Measurements from ENCODE around the gene FKBP15.

Gene FKBP15

GRCh38 chr9:113205861-113206260 lies 15.2 kb downstream of the FKBP15 start (continued):
- no peak for TF ChIP-seq KLF8 (tag by site-specific recombination; IDR thresholded peaks at IDR 0.05)
- TF ChIP-seq ZNF354C (tag by site-specific recombination; IDR thresholded peaks at IDR 0.05; ENCODE audit: borderline replicate concordance, low read depth), result no peak
- TF ChIP-seq GFI1B (tag by site-specific recombination; IDR thresholded peaks at IDR 0.05), result no peak
- no peak for TF ChIP-seq ZNF2 (tag by site-specific recombination; IDR thresholded peaks at IDR 0.05)

DNA sequence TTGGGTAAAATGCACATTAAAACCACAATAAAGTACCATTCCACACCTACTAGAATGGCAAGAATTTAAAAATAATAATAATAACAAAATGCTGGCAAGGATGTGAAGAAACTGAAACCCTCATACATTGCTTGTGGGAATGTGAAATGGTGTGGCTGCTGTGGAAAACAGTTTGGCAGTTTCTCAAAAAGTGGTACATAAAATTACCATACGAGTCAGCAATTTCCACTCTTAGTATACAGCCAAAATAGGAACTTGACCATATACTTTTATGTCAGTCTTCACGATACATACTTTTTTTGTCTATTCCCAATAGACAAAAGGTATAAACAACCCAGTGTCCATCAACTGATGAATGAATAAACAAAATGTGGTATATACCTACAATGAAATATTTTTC lies 15.6 kb downstream of the FKBP15 start:
- ChIA-PET POLR2A (no interaction called here), CTCF (no interaction called here)
- H3K4me1 ChIP-seq (ENCODE audit: control insufficient read depth, insufficient read depth, low read length), result no peaks in the 10 kb centered on the region
- H3K27ac ChIP-seq (ENCODE audit: extremely low read depth, low read depth, low read length), result no peak overlapping the region
- no peaks in the 10 kb centered on the region for H3K9me3 ChIP-seq (ENCODE audit: control insufficient read depth, insufficient read depth, low read depth, low read length)
- peaks cover 22 to 70% of the 10 kb centered on the region in 2 experiments for H3K36me3 ChIP-seq (ENCODE audit: control insufficient read depth in 2 of 2, insufficient read depth in 1 of 2, low read length in 2 of 2)
- no peak overlapping the region for H3K4me3 ChIP-seq (ENCODE audit: low read depth, low read length)
- TF ChIP-seq ZNF629 (tag by site-specific recombination; IDR thresholded peaks at IDR 0.05), result no peak
- no peak for TF ChIP-seq YY1 (tag by site-specific recombination; IDR thresholded peaks at IDR 0.05)
- no peak for TF ChIP-seq GLIS1 (tag by site-specific recombination; IDR thresholded peaks at IDR 0.05)
- no peak for TF ChIP-seq ZNF132 (tag by site-specific recombination; IDR thresholded peaks at IDR 0.05; ENCODE audit: borderline replicate concordance)
- TF ChIP-seq ZSCAN23 (tag by site-specific recombination; IDR thresholded peaks at IDR 0.05), result no peak
- TF ChIP-seq OVOL3 (tag by site-specific recombination; IDR thresholded peaks at IDR 0.05), result no peak
- TF ChIP-seq ZNF843 (tag by site-specific recombination; IDR thresholded peaks at IDR 0.05), result no peak
- no peak for TF ChIP-seq ZBTB8A (tag by site-specific recombination; IDR thresholded peaks at IDR 0.05)
- TF ChIP-seq ZNF664 (tag by site-specific recombination; IDR thresholded peaks at IDR 0.05), result no peak
- no peak for TF ChIP-seq ZBTB1 (tag by site-specific recombination; IDR thresholded peaks at IDR 0.05)
- TF ChIP-seq ZNF561 (tag by site-specific recombination; IDR thresholded peaks at IDR 0.05; ENCODE audit: borderline replicate concordance), result no peak
- TF ChIP-seq, protein P1, sequence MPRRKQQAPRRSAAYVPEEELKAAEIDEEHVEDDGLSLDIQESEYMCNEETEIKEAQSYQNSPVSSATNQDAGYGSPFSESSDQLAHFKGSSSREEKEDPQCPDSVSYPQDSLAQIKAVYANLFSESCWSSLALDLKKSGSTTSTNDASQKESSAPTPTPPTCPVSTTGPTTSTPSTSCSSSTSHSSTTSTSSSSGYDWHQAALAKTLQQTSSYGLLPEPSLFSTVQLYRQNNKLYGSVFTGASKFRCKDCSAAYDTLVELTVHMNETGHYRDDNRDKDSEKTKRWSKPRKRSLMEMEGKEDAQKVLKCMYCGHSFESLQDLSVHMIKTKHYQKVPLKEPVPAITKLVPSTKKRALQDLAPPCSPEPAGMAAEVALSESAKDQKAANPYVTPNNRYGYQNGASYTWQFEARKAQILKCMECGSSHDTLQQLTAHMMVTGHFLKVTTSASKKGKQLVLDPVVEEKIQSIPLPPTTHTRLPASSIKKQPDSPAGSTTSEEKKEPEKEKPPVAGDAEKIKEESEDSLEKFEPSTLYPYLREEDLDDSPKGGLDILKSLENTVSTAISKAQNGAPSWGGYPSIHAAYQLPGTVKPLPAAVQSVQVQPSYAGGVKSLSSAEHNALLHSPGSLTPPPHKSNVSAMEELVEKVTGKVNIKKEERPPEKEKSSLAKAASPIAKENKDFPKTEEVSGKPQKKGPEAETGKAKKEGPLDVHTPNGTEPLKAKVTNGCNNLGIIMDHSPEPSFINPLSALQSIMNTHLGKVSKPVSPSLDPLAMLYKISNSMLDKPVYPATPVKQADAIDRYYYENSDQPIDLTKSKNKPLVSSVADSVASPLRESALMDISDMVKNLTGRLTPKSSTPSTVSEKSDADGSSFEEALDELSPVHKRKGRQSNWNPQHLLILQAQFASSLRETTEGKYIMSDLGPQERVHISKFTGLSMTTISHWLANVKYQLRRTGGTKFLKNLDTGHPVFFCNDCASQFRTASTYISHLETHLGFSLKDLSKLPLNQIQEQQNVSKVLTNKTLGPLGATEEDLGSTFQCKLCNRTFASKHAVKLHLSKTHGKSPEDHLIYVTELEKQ (tag by site-specific recombination; IDR thresholded peaks at IDR 0.05; ENCODE audit: borderline replicate concordance), result no peak
- no peak for TF ChIP-seq GLI4 (tag by site-specific recombination; IDR thresholded peaks at IDR 0.05)
- no peak for TF ChIP-seq ZNF768 (tag by site-specific recombination; IDR thresholded peaks at IDR 0.05)

DNA sequence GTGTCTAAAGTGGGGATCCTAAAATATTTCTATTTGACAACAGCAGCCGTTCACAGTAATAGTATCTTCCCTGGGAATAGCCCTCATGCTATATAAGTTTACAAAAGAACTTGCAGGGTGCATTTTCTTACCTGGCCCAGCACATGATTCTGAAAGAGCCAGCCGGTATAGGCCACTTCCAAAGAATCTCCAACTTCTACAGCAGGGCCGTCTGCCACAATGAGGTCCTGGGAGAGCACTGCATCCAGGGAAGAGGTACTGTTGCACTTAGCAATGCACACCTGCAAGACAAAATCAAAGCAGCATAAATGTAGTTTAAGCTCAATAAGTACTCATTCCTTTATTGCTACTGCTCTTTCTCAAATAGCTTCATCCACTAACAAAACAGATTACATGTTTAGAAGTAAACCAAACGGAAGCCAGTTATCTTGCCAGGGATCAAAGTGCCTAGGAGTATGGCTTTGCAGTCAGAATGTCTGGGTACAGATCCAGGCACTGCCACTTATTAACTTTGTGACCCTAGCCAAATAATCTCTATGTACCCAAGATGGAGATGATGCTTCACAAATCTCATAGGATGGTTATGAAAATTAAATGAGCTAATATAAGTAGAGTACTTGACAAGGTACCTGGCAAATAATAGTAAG lies 21.3 kb downstream of the FKBP15 start:
- no peaks in the 10 kb centered on the region for H3K4me1 ChIP-seq (ENCODE audit: control insufficient read depth, insufficient read depth, low read length)
- H3K36me3 ChIP-seq (ENCODE audit: control insufficient read depth in 2 of 2, insufficient read depth in 1 of 2, low read length in 2 of 2), result peaks cover 22 to 73% of the 10 kb centered on the region in 2 experiments
- ChIA-PET CTCF (no interaction called here), POLR2A (interaction anchor here (0.6 to 0.7 kb wide), 2 partner anchors 369 to 394 kb away, joined by 3 to 4 read pairs; no protein-coding TSS in a partner anchor)
- H3K4me3 ChIP-seq (ENCODE audit: low read depth, low read length), result no peak overlapping the region
- no peaks in the 10 kb centered on the region for H3K9me3 ChIP-seq (ENCODE audit: control insufficient read depth, insufficient read depth, low read depth, low read length)
- H3K27ac ChIP-seq (ENCODE audit: extremely low read depth, low read depth, low read length), result no peak overlapping the region
- no peak for TF ChIP-seq ZNF132 (tag by site-specific recombination; IDR thresholded peaks at IDR 0.05; ENCODE audit: borderline replicate concordance)
- no peak for TF ChIP-seq ZNF626 (tag by site-specific recombination; IDR thresholded peaks at IDR 0.05)
- TF ChIP-seq, protein P2, sequence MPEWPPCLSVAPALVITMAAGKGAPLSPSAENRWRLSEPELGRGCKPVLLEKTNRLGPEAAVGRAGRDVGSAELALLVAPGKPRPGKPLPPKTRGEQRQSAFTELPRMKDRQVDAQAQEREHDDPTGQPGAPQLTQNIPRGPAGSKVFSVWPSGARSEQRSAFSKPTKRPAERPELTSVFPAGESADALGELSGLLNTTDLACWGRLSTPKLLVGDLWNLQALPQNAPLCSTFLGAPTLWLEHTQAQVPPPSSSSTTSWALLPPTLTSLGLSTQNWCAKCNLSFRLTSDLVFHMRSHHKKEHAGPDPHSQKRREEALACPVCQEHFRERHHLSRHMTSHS (tag by site-specific recombination; IDR thresholded peaks at IDR 0.05), result no peak
- TF ChIP-seq ZSCAN30 (tag by site-specific recombination; IDR thresholded peaks at IDR 0.05), result no peak
- no peak for TF ChIP-seq ZNF214 (tag by site-specific recombination; IDR thresholded peaks at IDR 0.05; ENCODE audit: borderline replicate concordance)
- no peak for TF ChIP-seq RBAK (tag by site-specific recombination; IDR thresholded peaks at IDR 0.05)
- TF ChIP-seq, protein P3, sequence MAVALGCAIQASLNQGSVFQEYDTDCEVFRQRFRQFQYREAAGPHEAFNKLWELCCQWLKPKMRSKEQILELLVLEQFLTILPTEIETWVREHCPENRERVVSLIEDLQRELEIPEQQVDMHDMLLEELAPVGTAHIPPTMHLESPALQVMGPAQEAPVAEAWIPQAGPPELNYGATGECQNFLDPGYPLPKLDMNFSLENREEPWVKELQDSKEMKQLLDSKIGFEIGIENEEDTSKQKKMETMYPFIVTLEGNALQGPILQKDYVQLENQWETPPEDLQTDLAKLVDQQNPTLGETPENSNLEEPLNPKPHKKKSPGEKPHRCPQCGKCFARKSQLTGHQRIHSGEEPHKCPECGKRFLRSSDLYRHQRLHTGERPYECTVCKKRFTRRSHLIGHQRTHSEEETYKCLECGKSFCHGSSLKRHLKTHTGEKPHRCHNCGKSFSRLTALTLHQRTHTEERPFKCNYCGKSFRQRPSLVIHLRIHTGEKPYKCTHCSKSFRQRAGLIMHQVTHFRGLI (tag by site-specific recombination; IDR thresholded peaks at IDR 0.05), result no peak
- TF ChIP-seq ZNF26 (tag by site-specific recombination; IDR thresholded peaks at IDR 0.05), result no peak
- TF ChIP-seq ZNF2 (tag by site-specific recombination; IDR thresholded peaks at IDR 0.05), result no peak
- TF ChIP-seq ZNF302 (tag by site-specific recombination; IDR thresholded peaks at IDR 0.05; ENCODE audit: low read depth), result no peak

All from HEK293 (cell line).